ENCODE data around the gene ANO9. TPM values are rescaled to one million over a fixed set of nuclear protein-coding genes. Genes with fewer than 3 reads are reported as not detected.
"Not testable (repeated sequence)": the region's sequence is repeated elsewhere in the genome, so short reads cannot be mapped to it uniquely, and the experiment has no call there.

Gene ANO9
- total and polyA plus RNA-seq, 2 experiments from 2014 or later = not detected

GRCh38 chr11:392102-392777 lies 49.6 kb downstream of the ANO9 start:
- H3F3A ChIP-seq (ENCODE audit: insufficient read depth) = no peaks in the 10 kb centered on the region
- no peaks in the 10 kb centered on the region for H3K36me3 ChIP-seq (ENCODE audit: low read depth)
- H3K27me3 ChIP-seq (replicated peaks; ENCODE audit: insufficient read depth) = no peaks in the 10 kb centered on the region
- H3K79me2 ChIP-seq (ENCODE audit: insufficient read depth) = no peaks in the 10 kb centered on the region
- no peaks in the 10 kb centered on the region for H3K9me2 ChIP-seq (ENCODE audit: insufficient read depth)
- no peak overlapping the region for H3K4me2 ChIP-seq (ENCODE audit: unreplicated experiment)
- H3K27ac ChIP-seq = no peak overlapping the region
- H3K9me3 ChIP-seq (ENCODE audit: low read depth) = no peaks in the 10 kb centered on the region
- H3K9ac ChIP-seq = no peak overlapping the region
- TF ChIP-seq EZH2phosphoT487 (IDR thresholded peaks at IDR 0.05; ENCODE audit: insufficient read depth, low read depth) (no peak), EZH2 (IDR thresholded peaks at IDR 0.05; ENCODE audit: insufficient read depth, poor library complexity, severe bottlenecking) (no peak)
- peaks cover 13% of the 10 kb centered on the region for H3K4me1 ChIP-seq (ENCODE audit: insufficient read depth)
- no peak overlapping the region for H2AFZ ChIP-seq
- in situ Hi-C loops (cut with MboI) = no loop called here
- DNase-seq = no peak
- 78% methylated on average over 8 to 32 of the region's 36 CpGs for WGBS, 2 experiments (ENCODE audit: low coverage in 1 of 2, low lambda C conversion rate in 2 of 2, missing lambda C conversion rate in 2 of 2)
- no peak overlapping the region for H3K4me3 ChIP-seq
- H4K20me1 ChIP-seq (ENCODE audit: insufficient read depth) = no peaks in the 10 kb centered on the region

GRCh38 chr11:391117-392017 lies 50.4 kb downstream of the ANO9 start:
- Histone ChIP-seq H3K9me3 (ENCODE audit: low read depth) (no peaks in the 10 kb centered on the region), H3K9ac (no peak overlapping the region), H2AFZ (no peak overlapping the region), H3K4me1 (ENCODE audit: insufficient read depth) (peaks cover 13% of the 10 kb centered on the region), H3K4me3 (no peak overlapping the region), H3K79me2 (ENCODE audit: insufficient read depth) (no peaks in the 10 kb centered on the region), H3K4me2 (ENCODE audit: unreplicated experiment) (no peak overlapping the region), H3K36me3 (ENCODE audit: low read depth) (no peaks in the 10 kb centered on the region), H3K27me3 (replicated peaks; ENCODE audit: insufficient read depth) (no peaks in the 10 kb centered on the region), H3F3A (ENCODE audit: insufficient read depth) (no peaks in the 10 kb centered on the region), H3K9me2 (ENCODE audit: insufficient read depth) (no peaks in the 10 kb centered on the region), H4K20me1 (ENCODE audit: insufficient read depth) (no peaks in the 10 kb centered on the region), H3K27ac (no peak overlapping the region)
- no peak for DNase-seq
- whole genome bisulfite sequencing, 2 experiments (ENCODE audit: low coverage in 1 of 2, low lambda C conversion rate in 2 of 2, missing lambda C conversion rate in 2 of 2) = 77 to 79% methylated on average over 37 to 38 of the region's 38 CpGs
- in situ Hi-C loops (cut with MboI) = no loop called here
- TF ChIP-seq EZH2phosphoT487 (IDR thresholded peaks at IDR 0.05; ENCODE audit: insufficient read depth, low read depth) (no peak), EZH2 (IDR thresholded peaks at IDR 0.05; ENCODE audit: insufficient read depth, poor library complexity, severe bottlenecking) (no peak)

- H3K79me2 ChIP-seq (ENCODE audit: insufficient read depth) = no peaks in the 10 kb centered on the region
- H3K27me3 ChIP-seq (replicated peaks; ENCODE audit: insufficient read depth) = no peaks in the 10 kb centered on the region
- no peaks in the 10 kb centered on the region for H3K9me3 ChIP-seq (ENCODE audit: low read depth)
- no peaks in the 10 kb centered on the region for H4K20me1 ChIP-seq (ENCODE audit: insufficient read depth)
- H3K4me3 ChIP-seq = no peak overlapping the region
- no peaks in the 10 kb centered on the region for H3F3A ChIP-seq (ENCODE audit: insufficient read depth)
- peaks cover 13% of the 10 kb centered on the region for H3K4me1 ChIP-seq (ENCODE audit: insufficient read depth)
- in situ Hi-C loops (cut with MboI) = no loop called here
- no peak for DNase-seq
- 42 to 50% methylated on average over 9 of the region's 11 CpGs for WGBS, 2 experiments (ENCODE audit: low coverage in 1 of 2, low lambda C conversion rate in 2 of 2, missing lambda C conversion rate in 2 of 2)
- no peak for TF ChIP-seq EZH2 (IDR thresholded peaks at IDR 0.05; ENCODE audit: insufficient read depth, poor library complexity, severe bottlenecking)
- TF ChIP-seq EZH2phosphoT487 (IDR thresholded peaks at IDR 0.05; ENCODE audit: insufficient read depth, low read depth) = no peak
- H2AFZ ChIP-seq = no peak overlapping the region
- no peaks in the 10 kb centered on the region for H3K36me3 ChIP-seq (ENCODE audit: low read depth)
- H3K4me2 ChIP-seq (ENCODE audit: unreplicated experiment) = no peak overlapping the region
- no peaks in the 10 kb centered on the region for H3K9me2 ChIP-seq (ENCODE audit: insufficient read depth)
- no peak overlapping the region for H3K27ac ChIP-seq
- H3K9ac ChIP-seq = no peak overlapping the region
Measured at GRCh38 chr11:390175-390574, 51.6 kb downstream of the ANO9 start.

GRCh38 chr11:389369-389768 lies 52.4 kb downstream of the ANO9 start:
- H2AFZ ChIP-seq; in situ Hi-C loops (cut with MboI); H3F3A ChIP-seq (ENCODE audit: insufficient read depth); H3K27me3 ChIP-seq (replicated peaks; ENCODE audit: insufficient read depth); H3K4me3 ChIP-seq; H3K27ac ChIP-seq; H3K79me2 ChIP-seq (ENCODE audit: insufficient read depth); H4K20me1 ChIP-seq (ENCODE audit: insufficient read depth); H3K36me3 ChIP-seq (ENCODE audit: low read depth); DNase-seq; H3K9me3 ChIP-seq (ENCODE audit: low read depth); H3K4me1 ChIP-seq (ENCODE audit: insufficient read depth); H3K4me2 ChIP-seq (ENCODE audit: unreplicated experiment); H3K9me2 ChIP-seq (ENCODE audit: insufficient read depth); H3K9ac ChIP-seq: not testable (repeated sequence)
- 61 to 62% methylated on average over 10 to 16 of the region's 17 CpGs for WGBS, 2 experiments (ENCODE audit: low coverage in 1 of 2, low lambda C conversion rate in 2 of 2, missing lambda C conversion rate in 2 of 2)
